ENCODE results near the gene MRPL52.
"Not testable (repeated sequence)": the region's sequence is repeated elsewhere in the genome, so short reads cannot be mapped to it uniquely, and the experiment has no call there.

Gene MRPL52

GRCh38 chr14:22846811-22847307 is 17.2 kb downstream of the MRPL52 start:
- no peak overlapping the region for H3K4me3 ChIP-seq (ENCODE audit: insufficient read depth, low read depth, low read length, poor library complexity, severe bottlenecking)
- H3K4me1 ChIP-seq (ENCODE audit: control insufficient read depth, insufficient read depth, low read length, poor library complexity, severe bottlenecking): no peaks in the 10 kb centered on the region
- H3K9me3 ChIP-seq (ENCODE audit: control insufficient read depth, low read length): no peaks in the 10 kb centered on the region
- no peaks in the 10 kb centered on the region for H3K36me3 ChIP-seq (ENCODE audit: control insufficient read depth, insufficient read depth, low read length)
- H3K27me3 ChIP-seq (replicated peaks; ENCODE audit: control insufficient read depth, insufficient read depth, low read length, poor library complexity, severe bottlenecking): no peaks in the 10 kb centered on the region
- no peak overlapping the region for H3K27ac ChIP-seq (ENCODE audit: insufficient read depth, low read length, poor library complexity, severe bottlenecking)
- DNase-seq: no peak

- Histone ChIP-seq H3K9me3 (ENCODE audit: control insufficient read depth, low read length) (no peaks in the 10 kb centered on the region), H3K36me3 (ENCODE audit: control insufficient read depth, insufficient read depth, low read length) (no peaks in the 10 kb centered on the region), H3K27ac (ENCODE audit: insufficient read depth, low read length, poor library complexity, severe bottlenecking) (no peak overlapping the region), H3K4me3 (ENCODE audit: insufficient read depth, low read depth, low read length, poor library complexity, severe bottlenecking) (no peak overlapping the region), H3K4me1 (ENCODE audit: control insufficient read depth, insufficient read depth, low read length, poor library complexity, severe bottlenecking) (no peaks in the 10 kb centered on the region), H3K27me3 (replicated peaks; ENCODE audit: control insufficient read depth, insufficient read depth, low read length, poor library complexity, severe bottlenecking) (no peaks in the 10 kb centered on the region)
- no peak for DNase-seq
Observed at GRCh38 chr14:22847661-22848341, 18.1 kb downstream of the MRPL52 start.

GRCh38 chr14:22848351-22849164 is 18.9 kb downstream of the MRPL52 start:
- no peak for DNase-seq
- no peak overlapping the region for H3K27ac ChIP-seq (ENCODE audit: insufficient read depth, low read length, poor library complexity, severe bottlenecking)
- no peaks in the 10 kb centered on the region for H3K27me3 ChIP-seq (replicated peaks; ENCODE audit: control insufficient read depth, insufficient read depth, low read length, poor library complexity, severe bottlenecking)
- H3K36me3 ChIP-seq (ENCODE audit: control insufficient read depth, insufficient read depth, low read length): no peaks in the 10 kb centered on the region
- no peaks in the 10 kb centered on the region for H3K9me3 ChIP-seq (ENCODE audit: control insufficient read depth, low read length)
- no peak overlapping the region for H3K4me3 ChIP-seq (ENCODE audit: insufficient read depth, low read depth, low read length, poor library complexity, severe bottlenecking)
- H3K4me1 ChIP-seq (ENCODE audit: control insufficient read depth, insufficient read depth, low read length, poor library complexity, severe bottlenecking): no peaks in the 10 kb centered on the region

- no peak for DNase-seq
- H3K4me1 ChIP-seq (ENCODE audit: control insufficient read depth, insufficient read depth, low read length, poor library complexity, severe bottlenecking): no peaks in the 10 kb centered on the region
Observed at GRCh38 chr14:22849212-22849819, 19.6 kb downstream of the MRPL52 start.

GRCh38 chr14:22850944-22851764 is 21.5 kb downstream of the MRPL52 start:
- H3K9me3 ChIP-seq (ENCODE audit: control insufficient read depth, low read length): no peaks in the 10 kb centered on the region
- no peak overlapping the region for H3K4me3 ChIP-seq (ENCODE audit: insufficient read depth, low read depth, low read length, poor library complexity, severe bottlenecking)
- no peak for DNase-seq
- H3K27me3 ChIP-seq (replicated peaks; ENCODE audit: control insufficient read depth, insufficient read depth, low read length, poor library complexity, severe bottlenecking): no peaks in the 10 kb centered on the region
- no peaks in the 10 kb centered on the region for H3K4me1 ChIP-seq (ENCODE audit: control insufficient read depth, insufficient read depth, low read length, poor library complexity, severe bottlenecking)
- no peaks in the 10 kb centered on the region for H3K36me3 ChIP-seq (ENCODE audit: control insufficient read depth, insufficient read depth, low read length)
- H3K27ac ChIP-seq (ENCODE audit: insufficient read depth, low read length, poor library complexity, severe bottlenecking): no peak overlapping the region

More at GRCh38 chr14:22849212-22849819, 19.6 kb downstream of the MRPL52 start:
- Histone ChIP-seq H3K36me3 (ENCODE audit: control insufficient read depth, insufficient read depth, low read length) (no peaks in the 10 kb centered on the region), H3K27me3 (replicated peaks; ENCODE audit: control insufficient read depth, insufficient read depth, low read length, poor library complexity, severe bottlenecking) (no peaks in the 10 kb centered on the region), H3K9me3 (ENCODE audit: control insufficient read depth, low read length) (no peaks in the 10 kb centered on the region), H3K4me3 (ENCODE audit: insufficient read depth, low read depth, low read length, poor library complexity, severe bottlenecking) (no peak overlapping the region), H3K27ac (ENCODE audit: insufficient read depth, low read length, poor library complexity, severe bottlenecking) (no peak overlapping the region)

- H3K9me3 ChIP-seq (ENCODE audit: control insufficient read depth, low read length); H3K36me3 ChIP-seq (ENCODE audit: control insufficient read depth, insufficient read depth, low read length); H3K27me3 ChIP-seq (replicated peaks; ENCODE audit: control insufficient read depth, insufficient read depth, low read length, poor library complexity, severe bottlenecking); H3K4me1 ChIP-seq (ENCODE audit: control insufficient read depth, insufficient read depth, low read length, poor library complexity, severe bottlenecking); H3K27ac ChIP-seq (ENCODE audit: insufficient read depth, low read length, poor library complexity, severe bottlenecking); H3K4me3 ChIP-seq (ENCODE audit: insufficient read depth, low read depth, low read length, poor library complexity, severe bottlenecking); DNase-seq: not testable (repeated sequence)
Observed at GRCh38 chr14:22852178-22852577, 22.5 kb downstream of the MRPL52 start.

- H3K4me1 ChIP-seq (ENCODE audit: control insufficient read depth, insufficient read depth, low read length, poor library complexity, severe bottlenecking): no peaks in the 10 kb centered on the region
- H3K4me3 ChIP-seq (ENCODE audit: insufficient read depth, low read depth, low read length, poor library complexity, severe bottlenecking): no peak overlapping the region
- no peaks in the 10 kb centered on the region for H3K27me3 ChIP-seq (replicated peaks; ENCODE audit: control insufficient read depth, insufficient read depth, low read length, poor library complexity, severe bottlenecking)
- no peaks in the 10 kb centered on the region for H3K36me3 ChIP-seq (ENCODE audit: control insufficient read depth, insufficient read depth, low read length)
- H3K27ac ChIP-seq (ENCODE audit: insufficient read depth, low read length, poor library complexity, severe bottlenecking): no peak overlapping the region
- H3K9me3 ChIP-seq (ENCODE audit: control insufficient read depth, low read length): no peaks in the 10 kb centered on the region
- DNase-seq: no peak
Observed at GRCh38 chr14:22852599-22852939, 22.9 kb downstream of the MRPL52 start.

GRCh38 chr14:22852940-22853767 is 23.5 kb downstream of the MRPL52 start:
- H3K9me3 ChIP-seq (ENCODE audit: control insufficient read depth, low read length): no peaks in the 10 kb centered on the region
- H3K36me3 ChIP-seq (ENCODE audit: control insufficient read depth, insufficient read depth, low read length): no peaks in the 10 kb centered on the region
- peak overlapping the region; percentile 66 for H3K4me3 ChIP-seq (ENCODE audit: insufficient read depth, low read depth, low read length, poor library complexity, severe bottlenecking)
- H3K4me1 ChIP-seq (ENCODE audit: control insufficient read depth, insufficient read depth, low read length, poor library complexity, severe bottlenecking): peaks cover 1% of the 10 kb centered on the region
- DNase-seq: peak; percentile 75 to 81 (median 78)
- no peak overlapping the region for H3K27ac ChIP-seq (ENCODE audit: insufficient read depth, low read length, poor library complexity, severe bottlenecking)
- no peaks in the 10 kb centered on the region for H3K27me3 ChIP-seq (replicated peaks; ENCODE audit: control insufficient read depth, insufficient read depth, low read length, poor library complexity, severe bottlenecking)

- H3K4me3 ChIP-seq (ENCODE audit: insufficient read depth, low read depth, low read length, poor library complexity, severe bottlenecking); H3K27ac ChIP-seq (ENCODE audit: insufficient read depth, low read length, poor library complexity, severe bottlenecking); H3K9me3 ChIP-seq (ENCODE audit: control insufficient read depth, low read length); H3K36me3 ChIP-seq (ENCODE audit: control insufficient read depth, insufficient read depth, low read length); DNase-seq; H3K27me3 ChIP-seq (replicated peaks; ENCODE audit: control insufficient read depth, insufficient read depth, low read length, poor library complexity, severe bottlenecking): not testable (repeated sequence)
- peaks cover 13% of the 10 kb centered on the region for H3K4me1 ChIP-seq (ENCODE audit: control insufficient read depth, insufficient read depth, low read length, poor library complexity, severe bottlenecking)
Observed at GRCh38 chr14:22854296-22854695, 24.6 kb downstream of the MRPL52 start.
